ENCODE data around the gene CALM3. TPM values are rescaled to one million over a fixed set of nuclear protein-coding genes. Genes with fewer than 3 reads are reported as not detected.
A peak's percentile ranks its signal among the peaks of the same experiment; 100 is the strongest.
"Not testable (repeated sequence)": the region's sequence is repeated elsewhere in the genome, so short reads cannot be mapped to it uniquely, and the experiment has no call there.

The CALM3 gene
- total RNA-seq, 4 donors from 2014 or later: 108 to 190 (median 155) TPM

DNA sequence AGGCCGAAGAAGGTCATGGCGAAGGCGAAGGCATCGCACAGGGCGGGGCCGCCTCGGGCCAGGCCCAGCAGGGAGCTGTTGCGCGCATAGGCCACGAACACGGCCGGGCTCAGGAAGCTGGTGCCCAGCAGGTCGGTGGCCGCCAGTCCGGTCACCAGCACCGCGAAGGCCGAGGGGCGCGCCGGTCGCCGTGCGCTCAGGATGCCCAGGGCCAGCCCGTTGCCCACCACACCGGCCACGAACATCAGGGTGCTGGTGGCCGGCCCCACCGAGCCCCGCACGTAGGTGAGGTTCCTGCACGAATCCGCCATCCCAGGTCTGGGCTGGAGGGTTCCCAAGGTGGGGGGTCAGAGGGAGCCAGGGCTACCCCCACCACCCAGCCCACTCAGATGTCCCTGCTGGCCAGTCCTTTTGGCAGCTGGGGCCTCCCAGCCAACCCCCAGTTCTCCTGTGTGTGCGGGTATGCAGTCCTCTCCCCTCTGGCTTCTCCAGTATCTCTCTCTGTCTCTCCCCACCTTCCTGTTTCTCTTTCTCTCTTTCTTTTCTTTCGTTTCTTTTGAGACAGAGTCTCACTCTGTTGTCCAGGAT is 22.9 kb downstream of the CALM3 start:
- WGBS, 2 donors: 87 to 90% methylated on average over 35 of the region's 35 CpGs
- no peak for TF ChIP-seq POLR2A (IDR thresholded peaks at IDR 0.05)
- no peak for TF ChIP-seq CTCF (IDR thresholded peaks at IDR 0.05)
- DNase-seq: no peak
- H3K27ac ChIP-seq: peak overlapping the region; percentile 5 to 70 (median 56)
- peak overlapping the region in 1 of 3 donors; percentile 15 for H3K4me3 ChIP-seq (replicated peaks in 1 of 3)
- intact Hi-C loops (cut with DNase I): no loop called here
- H3K4me1 ChIP-seq: peaks cover 0 to 18% of the 10 kb centered on the region in 2 donors
- H3K27me3 ChIP-seq: no peaks in the 10 kb centered on the region
- H3K36me3 ChIP-seq: no peaks in the 10 kb centered on the region
- no peaks in the 10 kb centered on the region for H3K9me3 ChIP-seq

DNA sequence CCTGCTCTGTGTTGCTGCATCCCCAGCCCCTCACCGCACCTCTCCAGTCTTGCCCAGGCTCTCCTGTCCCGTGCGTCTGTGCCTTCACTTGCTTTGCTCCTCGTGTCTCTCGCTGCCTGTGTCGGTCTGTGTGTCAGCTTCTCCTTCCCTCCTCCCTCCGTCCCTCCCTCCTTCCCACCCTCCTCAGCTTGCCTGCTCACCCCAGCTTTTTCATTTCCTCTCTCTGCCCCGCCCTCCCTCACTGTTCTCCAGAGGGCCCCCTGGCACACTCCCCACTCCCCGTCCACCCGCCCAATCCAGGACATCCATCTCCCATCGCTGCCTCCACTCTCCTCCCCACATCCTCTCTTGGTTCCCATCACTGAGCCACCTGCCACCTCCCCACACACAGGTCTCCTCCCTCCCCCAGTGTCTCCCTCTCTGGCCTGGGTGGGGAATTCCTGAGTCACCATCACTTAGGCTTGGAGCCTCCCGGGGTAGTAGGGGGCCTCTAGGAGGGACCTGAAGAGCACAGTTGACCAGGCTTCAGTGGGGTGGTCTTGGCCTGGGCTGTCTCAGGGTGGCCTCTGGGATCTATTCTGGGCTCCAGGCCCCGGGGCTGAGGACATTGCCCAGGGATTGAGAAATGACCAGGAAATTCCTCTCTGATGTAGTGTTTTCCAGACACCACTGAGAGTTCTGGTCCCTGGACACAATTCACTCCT is 24.0 kb downstream of the CALM3 start, which contains the start of gene PTGIR:
Gene PTGIR (minus strand): TSS at position 132 of the 704 bp plus-strand sequence. CDS start 864 bp downstream, outside the sequence.
- intact Hi-C loops (cut with DNase I): no loop called here
- WGBS, 2 donors: 37 to 38% methylated on average over 13 of the region's 13 CpGs
- Histone ChIP-seq H3K27me3 (no peaks in the 10 kb centered on the region), H3K27ac (peak within 1 kb of the TSS; percentile 46 to 70 (median 56)), H3K36me3 (no peaks in the 10 kb centered on the region), H3K4me3 (replicated peaks in 1 of 3) (peak within 1 kb of the TSS in 1 of 3 donors; percentile 15), H3K9me3 (no peaks in the 10 kb centered on the region), H3K4me1 (peaks cover 0 to 18% of the 10 kb centered on the region in 2 donors)
- peak; percentile 28 to 36 for DNase-seq
- TF ChIP-seq POLR2A (IDR thresholded peaks at IDR 0.05) (peak in 1 of 2 donors; percentile 23), CTCF (IDR thresholded peaks at IDR 0.05) (no peak)

DNA sequence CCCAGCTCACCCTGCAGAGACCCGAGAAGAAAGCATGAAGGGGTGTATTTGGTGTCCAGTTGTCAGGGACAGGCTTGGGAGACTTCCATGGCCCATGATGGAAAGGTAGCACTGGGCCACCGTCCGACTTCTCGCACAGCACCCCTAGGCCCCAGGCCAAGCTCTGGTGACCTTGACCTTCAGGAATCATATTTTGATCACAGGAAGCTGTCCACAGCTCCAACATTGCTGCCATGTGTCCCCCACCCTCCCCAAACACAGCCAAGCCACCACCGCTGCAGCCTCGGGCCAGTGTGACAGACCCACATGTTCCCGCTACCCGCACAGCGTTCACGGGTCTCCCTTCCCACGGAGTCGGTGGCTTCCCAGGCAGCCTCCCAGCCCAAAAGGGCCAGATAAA is 24.6 kb downstream of the CALM3 start:
- peaks cover 0 to 18% of the 10 kb centered on the region in 2 donors for H3K4me1 ChIP-seq
- no peak for DNase-seq
- H3K4me3 ChIP-seq (replicated peaks in 1 of 3): no peak overlapping the region
- 74 to 93% methylated on average over 7 to 12 of the region's 12 CpGs for WGBS, 2 donors
- no peaks in the 10 kb centered on the region for H3K9me3 ChIP-seq
- no peaks in the 10 kb centered on the region for H3K36me3 ChIP-seq
- TF ChIP-seq CTCF (IDR thresholded peaks at IDR 0.05): no peak
- TF ChIP-seq POLR2A (IDR thresholded peaks at IDR 0.05): no peak
- H3K27ac ChIP-seq: peak overlapping the region; percentile 46 to 70 (median 56)
- no peaks in the 10 kb centered on the region for H3K27me3 ChIP-seq
- intact Hi-C loops (cut with DNase I): no loop called here

- intact Hi-C loops (cut with DNase I): no loop called here
These were observed 25.3 kb downstream of the CALM3 start for GRCh38 chr19:46626446-46626845.

DNA sequence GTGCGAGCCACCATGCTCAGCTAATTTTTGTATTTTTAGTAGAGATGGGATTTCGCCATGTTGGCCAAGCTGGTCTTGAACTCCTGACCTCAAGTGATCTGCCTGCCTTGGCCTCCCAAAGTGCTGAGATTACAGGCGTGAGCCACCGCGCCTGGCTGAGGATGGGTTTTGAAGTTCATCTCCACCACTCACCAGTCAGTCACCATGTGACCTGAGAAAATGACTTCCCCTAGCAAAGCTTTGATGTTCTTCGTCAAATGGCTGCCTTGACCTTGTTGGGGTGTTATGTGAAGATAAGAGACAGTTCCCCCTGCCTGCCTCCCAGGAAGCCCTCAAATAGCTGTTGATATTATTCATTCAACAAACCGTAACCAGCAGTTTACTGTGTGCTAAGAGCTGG is 27.8 kb downstream of the CALM3 start:
- intact Hi-C loops (cut with DNase I); H3K4me3 ChIP-seq (replicated peaks in 1 of 3); H3K9me3 ChIP-seq; DNase-seq; H3K27ac ChIP-seq; H3K27me3 ChIP-seq; H3K36me3 ChIP-seq: not testable (repeated sequence)
- WGBS, 2 donors: 90 to 95% methylated on average over 7 of the region's 7 CpGs
- peaks cover 5 to 27% of the 10 kb centered on the region in 2 donors for H3K4me1 ChIP-seq

More at GRCh38 chr19:46626446-46626845, 25.3 kb downstream of the CALM3 start:
- peak overlapping the region; percentile 46 to 70 (median 56) for H3K27ac ChIP-seq
- 63 to 77% methylated on average over 13 of the region's 14 CpGs for WGBS, 2 donors
- TF ChIP-seq CTCF (IDR thresholded peaks at IDR 0.05): no peak
- TF ChIP-seq POLR2A (IDR thresholded peaks at IDR 0.05): no peak
- no peaks in the 10 kb centered on the region for H3K9me3 ChIP-seq
- H3K27me3 ChIP-seq: no peaks in the 10 kb centered on the region
- H3K4me1 ChIP-seq: peaks cover 0 to 18% of the 10 kb centered on the region in 2 donors
- DNase-seq: no peak
- no peaks in the 10 kb centered on the region for H3K36me3 ChIP-seq
- no peak overlapping the region for H3K4me3 ChIP-seq (replicated peaks in 1 of 3)

Measured in thyroid gland (tissue), 4 donors.